A549 (cell line): ENCODE measurements around the gene METTL6.

Experiments used
- CTCF ChIP-seq: fragments of >200 bp; sonication (Bioruptor Twin); formaldehyde crosslinking; IDR thresholded peaks from 3 replicates; pipeline ENCODE4 v1.5.1; 2016
- E2F6 ChIP-seq: IDR thresholded peaks from 2 replicates; pipeline ENCODE4 v1.6.1; 2012; ENCODE audit warnings: low read depth, borderline replicate concordance
- EHMT2 ChIP-seq: fragments of 200-600 bp; sonication (generic); IDR thresholded peaks from 2 replicates; pipeline ENCODE4 v1.6.1; 2016; ENCODE audit warnings: antibody characterized with exemption, low read depth, mild to moderate bottlenecking, moderate library complexity
- EP300 ChIP-seq, 2 experiments: fragments of >200 bp; sonication (Bioruptor Twin); formaldehyde crosslinking; IDR thresholded peaks; 2 replicates in 1 of 2; 3 replicates in 1 of 2; pipeline ENCODE4 v1.6.1; 2016 to 2017
- HDAC2 ChIP-seq: fragments of 200-600 bp; sonication (generic); IDR thresholded peaks from 2 replicates; pipeline ENCODE4 v1.6.1; 2016
- HEYL ChIP-seq: fragments of 250-450 bp; sonication (Bioruptor Pico); IDR thresholded peaks from 2 replicates; pipeline ENCODE4 v1.8.0; 2021; ENCODE audit warnings: mild to moderate bottlenecking, moderate library complexity
- MAFK ChIP-seq: fragments of 450-650 bp; IDR thresholded peaks from 2 replicates; pipeline ENCODE4 v1.6.1; 2014; ENCODE audit not compliant: partially characterized antibody
- MAX ChIP-seq: IDR thresholded peaks from 2 replicates; pipeline ENCODE4 v1.6.1; 2012
- POLR2A ChIP-seq: IDR thresholded peaks from 2 replicates; pipeline ENCODE4 v1.6.1; 2012; ENCODE audit warnings: mild to moderate bottlenecking, low read length
- RAD21 ChIP-seq, 2 experiments: fragments of >200 bp in 1 of 2; sonication (Bioruptor Twin) in 1 of 2; formaldehyde crosslinking in 1 of 2; IDR thresholded peaks in 1 of 2; conservative IDR thresholded peaks in 1 of 2; 2 replicates in 1 of 2; 3 replicates in 1 of 2; pipeline ENCODE4 v1.6.1; 2012 to 2018; ENCODE audit warnings: inconsistent platforms in 1 of 2
- RFX5 ChIP-seq: fragments of 450-650 bp; IDR thresholded peaks from 2 replicates; pipeline ENCODE4 v1.7.1; 2014; ENCODE audit warnings: antibody characterized with exemption, mild to moderate bottlenecking, moderate library complexity
- RNF2 ChIP-seq: fragments of 200-600 bp; sonication (generic); IDR thresholded peaks from 2 replicates; pipeline ENCODE4 v1.6.1; 2016; ENCODE audit warnings: low read depth, mild to moderate bottlenecking, antibody characterized with exemption, moderate library complexity, borderline replicate concordance

- TF ChIP-seq CTCF (no peak), MAX (no peak), POLR2A (no peak), MAFK (no peak), RFX5 (no peak), HEYL (CRISPR knock-in tag) (no peak), HDAC2 (no peak), E2F6 (no peak), RAD21 (conservative IDR thresholded peaks at IDR 0.05 in 1 of 2, IDR thresholded peaks at IDR 0.05 in 1 of 2) (no peak), RNF2 (no peak), EP300 (IDR thresholded peaks at IDR 0.05) (no peak), EHMT2 (no peak)
These were observed 22.6 kb downstream of the METTL6 start for GRCh38 chr3:15404767-15405166.
